GM18868 (cell line): ENCODE results near the gene LSM11.
A peak's percentile ranks its signal among the peaks of the same experiment; 100 is the strongest.

Experiments
- ATAC-seq: cut with Tn5 transposase; IDR thresholded peaks from one replicate; pipeline ENCODE4 v1.9.1; 2021; ENCODE audit warnings: mild to moderate bottlenecking, moderate library complexity; ENCODE audit not compliant: unreplicated experiment

LSM11 gene

GRCh38 chr5:157732596-157733262 lies 10.8 kb upstream of the LSM11 start:
- no peak for ATAC-seq

GRCh38 chr5:157734436-157734835 lies 9.1 kb upstream of the LSM11 start:
- ATAC-seq, result no peak

- no peak for ATAC-seq
Observed at GRCh38 chr5:157735991-157736390, 7.5 kb upstream of the LSM11 start.

GRCh38 chr5:157739388-157740228 lies 3.9 kb upstream of the LSM11 start:
- ATAC-seq, result no peak

- ATAC-seq, result no peak
Observed at GRCh38 chr5:157740229-157740610, 3.3 kb upstream of the LSM11 start.

GRCh38 chr5:157741131-157741530 lies 2.4 kb upstream of the LSM11 start:
- ATAC-seq, result no peak

GRCh38 chr5:157744051-157745011 lies 819 bp downstream of the LSM11 start:
- ATAC-seq, result peak; percentile 27

- no peak for ATAC-seq
Observed at GRCh38 chr5:157745041-157745456, 1.5 kb downstream of the LSM11 start.

- ATAC-seq, result no peak
Observed at GRCh38 chr5:157747173-157747740, 3.7 kb downstream of the LSM11 start.

- no peak for ATAC-seq
Observed at GRCh38 chr5:157747766-157748700, 4.5 kb downstream of the LSM11 start.

GRCh38 chr5:157748760-157749461 lies 5.4 kb downstream of the LSM11 start:
- ATAC-seq, result no peak

- no peak for ATAC-seq
Observed at GRCh38 chr5:157749462-157749799, 5.9 kb downstream of the LSM11 start.

GRCh38 chr5:157750320-157750719 lies 6.8 kb downstream of the LSM11 start:
- no peak for ATAC-seq

GRCh38 chr5:157756122-157756521 lies 12.6 kb downstream of the LSM11 start:
- ATAC-seq, result no peak

GRCh38 chr5:157758706-157759105 lies 15.2 kb downstream of the LSM11 start:
- ATAC-seq, result no peak

- peak; percentile 94 for ATAC-seq
Observed at GRCh38 chr5:157761690-157762621, 18.4 kb downstream of the LSM11 start.

- ATAC-seq, result no peak
Observed at GRCh38 chr5:157764531-157764930, 21.0 kb downstream of the LSM11 start.

- ATAC-seq, result no peak
Observed at GRCh38 chr5:157766442-157766841, 22.9 kb downstream of the LSM11 start.
